IPS-20b (cell line): ENCODE results near the gene SPOCK3.

Source experiments
- H3K27ac ChIP-seq: one replicate; pipeline ENCODE4 v1.5.1; 2013; ENCODE audit warnings: low read length
- H3K27me3 ChIP-seq: 2 replicates; pipeline ENCODE4 v1.6.1; 2013; ENCODE audit warnings: mild to moderate bottlenecking, low read length, inconsistent platforms; ENCODE audit not compliant: insufficient read depth
- H3K36me3 ChIP-seq: 2 replicates; pipeline ENCODE4 v1.6.1; 2013; ENCODE audit warnings: low read depth, mild to moderate bottlenecking, inconsistent platforms, low read length, moderate library complexity; ENCODE audit not compliant: insufficient read depth
- H3K4me1 ChIP-seq: 2 replicates; pipeline ENCODE4 v1.6.1; 2013; ENCODE audit warnings: mild to moderate bottlenecking, control low read depth, inconsistent platforms, low read length, moderate library complexity; ENCODE audit not compliant: insufficient read depth
- H3K4me3 ChIP-seq: 2 replicates; pipeline ENCODE4 v1.5.1; 2013; ENCODE audit warnings: mild to moderate bottlenecking, low read length, inconsistent platforms
- H3K9ac ChIP-seq: 2 replicates; pipeline ENCODE4 v1.6.1; 2013; ENCODE audit warnings: low read depth, mild to moderate bottlenecking, inconsistent platforms, low read length, moderate library complexity
- H3K9me3 ChIP-seq: 2 replicates; pipeline ENCODE4 v1.6.1; 2013; ENCODE audit warnings: mild to moderate bottlenecking, low read depth, low read length, inconsistent platforms; ENCODE audit not compliant: insufficient read depth

Gene SPOCK3

GRCh38 chr4:167222099-167222498 is 12.2 kb downstream of the SPOCK3 start:
- Histone ChIP-seq H3K36me3 (no peaks in the 10 kb centered on the region), H3K27me3 (no peaks in the 10 kb centered on the region), H3K27ac (no peak overlapping the region), H3K4me3 (no peak overlapping the region), H3K9ac (no peak overlapping the region), H3K4me1 (no peaks in the 10 kb centered on the region), H3K9me3 (no peaks in the 10 kb centered on the region)

- Histone ChIP-seq H3K36me3 (no peaks in the 10 kb centered on the region), H3K9me3 (no peaks in the 10 kb centered on the region), H3K4me1 (no peaks in the 10 kb centered on the region), H3K27me3 (no peaks in the 10 kb centered on the region), H3K27ac (no peak overlapping the region), H3K9ac (no peak overlapping the region), H3K4me3 (no peak overlapping the region)
Measured at GRCh38 chr4:167221084-167221483, 13.2 kb downstream of the SPOCK3 start.

GRCh38 chr4:167218022-167218608 is 16.2 kb downstream of the SPOCK3 start:
- Histone ChIP-seq H3K9ac (no peak overlapping the region), H3K27me3 (no peaks in the 10 kb centered on the region), H3K27ac (no peak overlapping the region), H3K9me3 (no peaks in the 10 kb centered on the region), H3K4me1 (no peaks in the 10 kb centered on the region), H3K36me3 (no peaks in the 10 kb centered on the region), H3K4me3 (no peak overlapping the region)

GRCh38 chr4:167216783-167217182 is 17.5 kb downstream of the SPOCK3 start:
- Histone ChIP-seq H3K27me3 (no peaks in the 10 kb centered on the region), H3K9ac (no peak overlapping the region), H3K9me3 (no peaks in the 10 kb centered on the region), H3K4me1 (no peaks in the 10 kb centered on the region), H3K4me3 (no peak overlapping the region), H3K36me3 (no peaks in the 10 kb centered on the region), H3K27ac (no peak overlapping the region)

GRCh38 chr4:167210166-167210565 is 24.1 kb downstream of the SPOCK3 start:
- Histone ChIP-seq H3K27ac (no peak overlapping the region), H3K27me3 (no peaks in the 10 kb centered on the region), H3K36me3 (no peaks in the 10 kb centered on the region), H3K4me1 (no peaks in the 10 kb centered on the region), H3K4me3 (no peak overlapping the region), H3K9ac (no peak overlapping the region), H3K9me3 (no peaks in the 10 kb centered on the region)

GRCh38 chr4:167196344-167197012 is 37.8 kb downstream of the SPOCK3 start:
- H3K4me3 ChIP-seq = no peak overlapping the region
- H3K9ac ChIP-seq = no peak overlapping the region
- H3K4me1 ChIP-seq = no peaks in the 10 kb centered on the region
- H3K9me3 ChIP-seq = no peaks in the 10 kb centered on the region
- no peak overlapping the region for H3K27ac ChIP-seq
- H3K27me3 ChIP-seq = no peaks in the 10 kb centered on the region
- H3K36me3 ChIP-seq = no peaks in the 10 kb centered on the region

GRCh38 chr4:167190379-167190778 is 43.9 kb downstream of the SPOCK3 start:
- H3K4me1 ChIP-seq = no peaks in the 10 kb centered on the region
- no peaks in the 10 kb centered on the region for H3K9me3 ChIP-seq
- no peak overlapping the region for H3K27ac ChIP-seq
- no peaks in the 10 kb centered on the region for H3K27me3 ChIP-seq
- H3K4me3 ChIP-seq = no peak overlapping the region
- no peaks in the 10 kb centered on the region for H3K36me3 ChIP-seq
- no peak overlapping the region for H3K9ac ChIP-seq

- H3K9ac ChIP-seq = no peak overlapping the region
- no peak overlapping the region for H3K27ac ChIP-seq
- no peaks in the 10 kb centered on the region for H3K9me3 ChIP-seq
- no peaks in the 10 kb centered on the region for H3K4me1 ChIP-seq
- no peaks in the 10 kb centered on the region for H3K36me3 ChIP-seq
- H3K27me3 ChIP-seq = no peaks in the 10 kb centered on the region
- H3K4me3 ChIP-seq = no peak overlapping the region
Measured at GRCh38 chr4:167185465-167185864, 48.8 kb downstream of the SPOCK3 start.

- Histone ChIP-seq H3K9ac (no peak overlapping the region), H3K4me3 (no peak overlapping the region), H3K4me1 (no peaks in the 10 kb centered on the region), H3K9me3 (no peaks in the 10 kb centered on the region), H3K36me3 (no peaks in the 10 kb centered on the region), H3K27me3 (no peaks in the 10 kb centered on the region), H3K27ac (no peak overlapping the region)
Measured at GRCh38 chr4:167183036-167183435, 51.3 kb downstream of the SPOCK3 start.

GRCh38 chr4:167177925-167178324 is 56.4 kb downstream of the SPOCK3 start:
- Histone ChIP-seq H3K27me3 (no peaks in the 10 kb centered on the region), H3K27ac (no peak overlapping the region), H3K9me3 (no peaks in the 10 kb centered on the region), H3K36me3 (no peaks in the 10 kb centered on the region), H3K4me3 (no peak overlapping the region), H3K4me1 (no peaks in the 10 kb centered on the region), H3K9ac (no peak overlapping the region)

GRCh38 chr4:167176723-167177367 is 57.4 kb downstream of the SPOCK3 start:
- Histone ChIP-seq H3K27ac (no peak overlapping the region), H3K36me3 (no peaks in the 10 kb centered on the region), H3K4me3 (no peak overlapping the region), H3K9me3 (no peaks in the 10 kb centered on the region), H3K4me1 (no peaks in the 10 kb centered on the region), H3K9ac (no peak overlapping the region), H3K27me3 (no peaks in the 10 kb centered on the region)

GRCh38 chr4:167171928-167172327 is 62.4 kb downstream of the SPOCK3 start:
- Histone ChIP-seq H3K27ac (no peak overlapping the region), H3K9me3 (no peaks in the 10 kb centered on the region), H3K36me3 (no peaks in the 10 kb centered on the region), H3K9ac (no peak overlapping the region), H3K27me3 (no peaks in the 10 kb centered on the region), H3K4me1 (no peaks in the 10 kb centered on the region), H3K4me3 (no peak overlapping the region)
